ENCODE data around the gene GORAB. TPM values are rescaled to one million over a fixed set of nuclear protein-coding genes. Genes with fewer than 3 reads are reported as not detected.

Gene GORAB
- total and polyA plus RNA-seq, 9 of the 15 experiments (the other 6 are each of a cell fraction or from before 2014, with no cell fraction given), result 4.4 to 12.9 (median 8.9) TPM

GRCh38 chr1:170530972-170531757 lies 801 bp upstream of the GORAB start:
- peak overlapping the region; percentile 95 for H3K27ac ChIP-seq (ENCODE audit: extremely low read depth, low read depth, low read length)
- peak overlapping the region; percentile 100 for H2AFZ ChIP-seq (ENCODE audit: low read depth, low read length)
- CTCF ChIA-PET (ENCODE audit: low intra/inter-chr PET ratio), result no interaction called here
- H4K20me1 ChIP-seq (replicated peaks; ENCODE audit: control insufficient read depth, insufficient read depth, low read length), result no peaks in the 10 kb centered on the region
- H3K4me2 ChIP-seq (ENCODE audit: insufficient read depth, low read length), result peak overlapping the region; percentile 98
- intact Hi-C loops (cut with micrococcal nuclease) (loop anchor here (5.0 to 10.0 kb wide), 3 partner anchors 459 to 864 kb away; partner anchors contain the start of genes KIFAP3 and SCYL3), in situ Hi-C loops (cut with MboI) (loop anchor here (25.0 kb wide), 1 partner anchor 1081 kb away; the partner anchor contains the start of gene MYOCOS)
- 3% methylated on average over 22 of the region's 29 CpGs for WGBS (ENCODE audit: insufficient coverage, low coverage, missing lambda C conversion rate)
- H3K9ac ChIP-seq (ENCODE audit: insufficient read depth in 1 of 2, low read depth in 2 of 2, low read length in 2 of 2), result peak overlapping the region; percentile 90 to 95
- no peak for FAIRE-seq
- no peaks in the 10 kb centered on the region for H3K27me3 ChIP-seq (ENCODE audit: control insufficient read depth in 2 of 2, insufficient read depth in 2 of 2, low read length in 2 of 2)
- peak in 1 of 4 experiments; percentile 33 for DNase-seq (ENCODE audit: extremely low read depth in 1 of 4, low spot score in 3 of 4)
- H3K4me1 ChIP-seq (replicated peaks in 1 of 2; ENCODE audit: control insufficient read depth in 2 of 2, insufficient read depth in 2 of 2, low read length in 2 of 2), result peaks cover 0 to 9% of the 10 kb centered on the region in 2 experiments; a peak in 2 of 5 replicates
- H3K9me1 ChIP-seq (ENCODE audit: control insufficient read depth, insufficient read depth, low read length), result no peaks in the 10 kb centered on the region
- POLR2A ChIA-PET, result interaction anchor here (0.5 to 1.2 kb wide), 9 partner anchors 7 to 638 kb away, joined by 3 to 5 read pairs (median 3); partner anchors contain the start of genes KIFAP3 and SCYL3
- H3K4me3 ChIP-seq, result peak overlapping the region; percentile 64
- peak; percentile 2; the same call in 2 of the 3 replicates for ATAC-seq
- BruUV-seq (replicated peaks), result TSS peak; percentile 91
- no peaks in the 10 kb centered on the region for H3K9me3 ChIP-seq (replicated peaks; ENCODE audit: control insufficient read depth, insufficient read depth, low read depth, low read length)
- H3K36me3 ChIP-seq (ENCODE audit: control insufficient read depth, insufficient read depth, low read length), result peaks cover 8% of the 10 kb centered on the region; the same call in 1 of the 3 replicates
- peaks cover 26% of the 10 kb centered on the region for H3K79me2 ChIP-seq (ENCODE audit: control insufficient read depth, insufficient read depth, low read length)
- TF ChIP-seq TEAD4 (IDR thresholded peaks at IDR 0.05; ENCODE audit: low read length) (peak; percentile 22; the same call in 1 of the 2 replicates), TEAD4 (CRISPR knock-in tag; IDR thresholded peaks at IDR 0.05; ENCODE audit: borderline replicate concordance) (no peak), ZNF57 (CRISPR knock-in tag; IDR thresholded peaks at IDR 0.05) (no peak), RNF219 (CRISPR knock-in tag; IDR thresholded peaks at IDR 0.05) (0 out of 2 replicates have a peak, but pooled peaks have one; percentile 29), ARID1B (IDR thresholded peaks at IDR 0.05) (peak; percentile 57), TAF1 (IDR thresholded peaks at IDR 0.05; ENCODE audit: control insufficient read depth, extremely low read depth, insufficient read depth, low read length, severe bottlenecking) (no peak), ZEB2 (IDR thresholded peaks at IDR 0.05) (peak; percentile 12; the same call in 1 of the 2 replicates), FOXK2 (conservative IDR thresholded peaks at IDR 0.05 in 1 of 2, IDR thresholded peaks at IDR 0.05 in 1 of 2; ENCODE audit: low read depth in 2 of 2) (no peak), MAFG (tag; conservative IDR thresholded peaks at IDR 0.05) (no peak), SIN3A (IDR thresholded peaks at IDR 0.05; ENCODE audit: borderline replicate concordance in 2 of 2, control insufficient read depth in 1 of 2, low read depth in 2 of 2, low read length in 2 of 2) (no peak), PATZ1 (CRISPR knock-in tag; IDR thresholded peaks at IDR 0.05; ENCODE audit: borderline replicate concordance) (no peak), ERF (CRISPR knock-in tag; IDR thresholded peaks at IDR 0.05) (no peak), SPI1 (IDR thresholded peaks at IDR 0.05; ENCODE audit: borderline replicate concordance, low read depth, low read length) (peak; percentile 58; the same call in 1 of the 2 replicates), MIER1 (IDR thresholded peaks at IDR 0.05; ENCODE audit: low read depth) (0 out of 2 replicates have a peak, but pooled peaks have one; percentile 22), SMC3 (conservative IDR thresholded peaks at IDR 0.05; ENCODE audit: insufficient read depth, low read depth, low read length) (no peak), IFI16 (CRISPR knock-in tag; IDR thresholded peaks at IDR 0.05) (no peak), POU5F1 (IDR thresholded peaks at IDR 0.05; ENCODE audit: borderline replicate concordance, low read depth, low read length, partially characterized antibody) (no peak)

Data from K562 (cell line).